GM12872 (cell line): Measurements from ENCODE around the gene NOC3L.

Source experiments
- CTCF ChIP-seq: IDR thresholded peaks from 3 replicates; pipeline ENCODE4 v1.5.1; 2011; ENCODE audit warnings: low read depth, mild to moderate bottlenecking, low read length, moderate library complexity; ENCODE audit not compliant: insufficient read depth

NOC3L gene

GRCh38 chr10:94333051-94333450, 29.7 kb downstream of the NOC3L start:
- TF ChIP-seq CTCF: no peak

- TF ChIP-seq CTCF: no peak
Measured at GRCh38 chr10:94328613-94329012, 34.1 kb downstream of the NOC3L start.

- no peak for TF ChIP-seq CTCF
Measured at GRCh38 chr10:94327649-94328048, 35.1 kb downstream of the NOC3L start.

GRCh38 chr10:94324609-94325233, 38.0 kb downstream of the NOC3L start:
- TF ChIP-seq CTCF: no peak

GRCh38 chr10:94320285-94320914, 42.3 kb downstream of the NOC3L start:
- TF ChIP-seq CTCF: peak; percentile 72

- TF ChIP-seq CTCF: no peak
Measured at GRCh38 chr10:94316560-94316959, 46.2 kb downstream of the NOC3L start.

- no peak for TF ChIP-seq CTCF
Measured at GRCh38 chr10:94315975-94316464, 46.7 kb downstream of the NOC3L start.
